ENCODE data around the gene ATP6V0C.
"Not testable (repeated sequence)": the region's sequence is repeated elsewhere in the genome, so short reads cannot be mapped to it uniquely, and the experiment has no call there.

The ATP6V0C gene

GRCh38 chr16:2478279-2478678, 35.5 kb upstream of the ATP6V0C start:
- H3K9ac ChIP-seq (ENCODE audit: low read length) = no peak overlapping the region
- H3K9me3 ChIP-seq (replicated peaks; ENCODE audit: insufficient read depth, low read length) = no peaks in the 10 kb centered on the region
- H2AFZ ChIP-seq (ENCODE audit: low read length) = no peak overlapping the region
- H3K4me2 ChIP-seq (ENCODE audit: low read depth, low read length) = no peak overlapping the region
- no peaks in the 10 kb centered on the region for H3K9me2 ChIP-seq (replicated peaks; ENCODE audit: insufficient read depth, low read length)
- no peak overlapping the region for H3K27ac ChIP-seq (ENCODE audit: low read length)
- peaks cover 26% of the 10 kb centered on the region for H3K79me2 ChIP-seq (ENCODE audit: low read length)
- H3K4me1 ChIP-seq (ENCODE audit: low read length) = no peaks in the 10 kb centered on the region
- TF ChIP-seq EZH2 (optimal IDR thresholded peaks at IDR 0.05; ENCODE audit: low read depth, low read length) (no peak), EZH2phosphoT487 (IDR thresholded peaks at IDR 0.05; ENCODE audit: low read length) (no peak), CTCF (IDR thresholded peaks at IDR 0.05; ENCODE audit: low read length) (no peak)
- no peak for DNase-seq
- no peaks in the 10 kb centered on the region for H4K20me1 ChIP-seq (ENCODE audit: insufficient read depth, low read length)
- no peak overlapping the region for H3K4me3 ChIP-seq (ENCODE audit: low read length)
- H3K36me3 ChIP-seq (replicated peaks; ENCODE audit: insufficient read depth, low read length) = no peaks in the 10 kb centered on the region
- peaks cover 6% of the 10 kb centered on the region; the same call in 1 of the 2 replicates for H3F3A ChIP-seq (ENCODE audit: insufficient read depth, low read length)
- peaks cover 2% of the 10 kb centered on the region; the same call in 1 of the 2 replicates for H3K27me3 ChIP-seq (replicated peaks; ENCODE audit: insufficient read depth, low read length)

GRCh38 chr16:2479996-2480395, 33.8 kb upstream of the ATP6V0C start:
- peaks cover 26% of the 10 kb centered on the region for H3K79me2 ChIP-seq (ENCODE audit: low read length)
- H3K4me2 ChIP-seq (ENCODE audit: low read depth, low read length); H3K4me1 ChIP-seq (ENCODE audit: low read length); H3K9me3 ChIP-seq (replicated peaks; ENCODE audit: insufficient read depth, low read length); H3K9me2 ChIP-seq (replicated peaks; ENCODE audit: insufficient read depth, low read length); H3K36me3 ChIP-seq (replicated peaks; ENCODE audit: insufficient read depth, low read length); H3K27ac ChIP-seq (ENCODE audit: low read length); H2AFZ ChIP-seq (ENCODE audit: low read length); H3K4me3 ChIP-seq (ENCODE audit: low read length); H3K9ac ChIP-seq (ENCODE audit: low read length); H3F3A ChIP-seq (ENCODE audit: insufficient read depth, low read length); H4K20me1 ChIP-seq (ENCODE audit: insufficient read depth, low read length); DNase-seq; H3K27me3 ChIP-seq (replicated peaks; ENCODE audit: insufficient read depth, low read length): not testable (repeated sequence)

- H2AFZ ChIP-seq (ENCODE audit: low read length) = no peak overlapping the region
- no peaks in the 10 kb centered on the region for H4K20me1 ChIP-seq (ENCODE audit: insufficient read depth, low read length)
- H3K27ac ChIP-seq (ENCODE audit: low read length) = no peak overlapping the region
- TF ChIP-seq CTCF (IDR thresholded peaks at IDR 0.05; ENCODE audit: low read length) (no peak), EZH2 (optimal IDR thresholded peaks at IDR 0.05; ENCODE audit: low read depth, low read length) (no peak), EZH2phosphoT487 (IDR thresholded peaks at IDR 0.05; ENCODE audit: low read length) (no peak)
- H3K4me2 ChIP-seq (ENCODE audit: low read depth, low read length) = no peak overlapping the region
- H3K9me2 ChIP-seq (replicated peaks; ENCODE audit: insufficient read depth, low read length) = no peaks in the 10 kb centered on the region
- H3K79me2 ChIP-seq (ENCODE audit: low read length) = peaks cover 22% of the 10 kb centered on the region
- peaks cover 4% of the 10 kb centered on the region; the same call in 1 of the 2 replicates for H3F3A ChIP-seq (ENCODE audit: insufficient read depth, low read length)
- H3K9ac ChIP-seq (ENCODE audit: low read length) = no peak overlapping the region
- H3K4me1 ChIP-seq (ENCODE audit: low read length) = no peaks in the 10 kb centered on the region
- H3K9me3 ChIP-seq (replicated peaks; ENCODE audit: insufficient read depth, low read length) = no peaks in the 10 kb centered on the region
- H3K36me3 ChIP-seq (replicated peaks; ENCODE audit: insufficient read depth, low read length) = no peaks in the 10 kb centered on the region
- H3K4me3 ChIP-seq (ENCODE audit: low read length) = no peak overlapping the region
- DNase-seq = no peak
- H3K27me3 ChIP-seq (replicated peaks; ENCODE audit: insufficient read depth, low read length) = no peaks in the 10 kb centered on the region
These were observed 32.8 kb upstream of the ATP6V0C start for GRCh38 chr16:2480948-2481347.

GRCh38 chr16:2481676-2482075, 32.1 kb upstream of the ATP6V0C start:
- H3K9ac ChIP-seq (ENCODE audit: low read length) = no peak overlapping the region
- no peaks in the 10 kb centered on the region for H3K27me3 ChIP-seq (replicated peaks; ENCODE audit: insufficient read depth, low read length)
- no peak overlapping the region for H3K27ac ChIP-seq (ENCODE audit: low read length)
- no peak overlapping the region for H3K4me2 ChIP-seq (ENCODE audit: low read depth, low read length)
- H4K20me1 ChIP-seq (ENCODE audit: insufficient read depth, low read length) = no peaks in the 10 kb centered on the region
- no peak overlapping the region for H3K4me3 ChIP-seq (ENCODE audit: low read length)
- TF ChIP-seq EZH2phosphoT487 (IDR thresholded peaks at IDR 0.05; ENCODE audit: low read length) (no peak), CTCF (IDR thresholded peaks at IDR 0.05; ENCODE audit: low read length) (no peak), EZH2 (optimal IDR thresholded peaks at IDR 0.05; ENCODE audit: low read depth, low read length) (no peak)
- no peaks in the 10 kb centered on the region for H3K9me3 ChIP-seq (replicated peaks; ENCODE audit: insufficient read depth, low read length)
- no peaks in the 10 kb centered on the region for H3K36me3 ChIP-seq (replicated peaks; ENCODE audit: insufficient read depth, low read length)
- H3F3A ChIP-seq (ENCODE audit: insufficient read depth, low read length) = no peaks in the 10 kb centered on the region
- H3K79me2 ChIP-seq (ENCODE audit: low read length) = peaks cover 16% of the 10 kb centered on the region; the same call in 1 of the 2 replicates
- no peaks in the 10 kb centered on the region for H3K4me1 ChIP-seq (ENCODE audit: low read length)
- no peak overlapping the region for H2AFZ ChIP-seq (ENCODE audit: low read length)
- no peaks in the 10 kb centered on the region for H3K9me2 ChIP-seq (replicated peaks; ENCODE audit: insufficient read depth, low read length)
- no peak for DNase-seq

All from MM.1S (cell line).